SK-N-SH (cell line): ENCODE results near the gene SLX1A. TPM values are rescaled to one million over a fixed set of nuclear protein-coding genes. Genes with fewer than 3 reads are reported as not detected.
A peak's percentile ranks its signal among the peaks of the same experiment; 100 is the strongest.

Source experiments
- CTCF ChIA-PET: fragments of 300-600, 350-600 bp; formaldehyde crosslinking; extraction: SDS; loops from one replicate; lab custom pipeline; 2021; lab: Yijun Ruan, JAX
- POLR2A ChIA-PET: fragments of 350-600 bp; sonication (Branson Sonifier 250); formaldehyde crosslinking; extraction: SDS; loops from one replicate; lab custom pipeline; 2020; ENCODE audit warnings: antibody characterized with exemption, inconsistent platforms; lab: Yijun Ruan, JAX
- DNase-seq: peaks from one replicate; pipeline ENCODE4 v3.0.0; 2012
- H2AFZ ChIP-seq: fragments of 200-600 bp; sonication (generic); 2 replicates; pipeline ENCODE4 v1.8.1; 2016; ENCODE audit warnings: antibody characterized with exemption, mild to moderate bottlenecking, low read depth
- H3F3A ChIP-seq: fragments of 200-600 bp; sonication (generic); replicated peaks from 2 replicates; pipeline ENCODE3; 2016; ENCODE audit warnings: antibody characterized with exemption, mild to moderate bottlenecking; ENCODE audit not compliant: insufficient read depth
- H3K27ac ChIP-seq, 2 experiments: fragments of 200-500 bp in 1 of 2; fragments of 200-600 bp in 1 of 2; sonication (Bioruptor generic) in 1 of 2; sonication (generic), shearing (Covaris generic) in 1 of 2; 2 replicates each; pipeline versions ENCODE4 v1.5.1 to v1.6.1; 2014 to 2016; ENCODE audit warnings: low read depth in 2 of 2, inconsistent platforms in 1 of 2, low read length in 1 of 2, mild to moderate bottlenecking in 1 of 2, mixed read lengths in 1 of 2
- H3K27me3 ChIP-seq: fragments of 200-600 bp; sonication (generic), shearing (Covaris generic); 2 replicates; pipeline ENCODE4 v1.6.1; 2016; ENCODE audit warnings: mixed run types; ENCODE audit not compliant: insufficient read depth
- H3K36me3 ChIP-seq, 2 experiments: fragments of 200-500 bp in 1 of 2; fragments of 200-600 bp in 1 of 2; sonication (Bioruptor generic) in 1 of 2; sonication (generic) in 1 of 2; replicated peaks in 1 of 2; 2 replicates each; pipeline versions ENCODE3 to v1.5.1; 2014 to 2016; ENCODE audit warnings: low read length in 1 of 2, mild to moderate bottlenecking in 1 of 2; ENCODE audit not compliant: insufficient read depth in 2 of 2, control insufficient read depth in 1 of 2
- H3K4me1 ChIP-seq, 2 experiments: fragments of 200-500 bp in 1 of 2; fragments of 200-600 bp in 1 of 2; sonication (Bioruptor generic) in 1 of 2; sonication (generic), shearing (Covaris generic) in 1 of 2; 2 replicates each; pipeline versions ENCODE4 v1.5.1 to v1.6.1; 2014 to 2016; ENCODE audit warnings: low read depth in 1 of 2, low read length in 1 of 2, mixed run types in 1 of 2; ENCODE audit not compliant: insufficient read depth in 2 of 2, control insufficient read depth in 1 of 2
- H3K4me2 ChIP-seq: fragments of 200-600 bp; sonication (generic), shearing (Covaris generic); 2 replicates; pipeline ENCODE4 v1.6.1; 2017; ENCODE audit warnings: mixed run types
- H3K4me3 ChIP-seq, 2 experiments: fragments of 200-500 bp in 1 of 2; fragments of 200-600 bp in 1 of 2; sonication (Bioruptor generic) in 1 of 2; sonication (generic), shearing (Covaris generic) in 1 of 2; 2 replicates each; pipeline versions ENCODE4 v1.5.1 to v1.8.1; 2014 to 2016; ENCODE audit warnings: low read depth in 2 of 2, inconsistent platforms in 1 of 2, low read length in 1 of 2, mild to moderate bottlenecking in 1 of 2, mixed read lengths in 1 of 2, moderate library complexity in 1 of 2
- H3K79me2 ChIP-seq: fragments of 200-600 bp; sonication (generic); 2 replicates; pipeline ENCODE4 v1.8.1; 2017; ENCODE audit warnings: mild to moderate bottlenecking; ENCODE audit not compliant: insufficient read depth
- H3K9ac ChIP-seq: fragments of 200-600 bp; sonication (generic); 2 replicates; pipeline ENCODE4 v1.6.1; 2017; ENCODE audit warnings: mixed run types
- H3K9me2 ChIP-seq: fragments of 200-600 bp; sonication (generic); 2 replicates; pipeline ENCODE4 v1.6.1; 2017; ENCODE audit warnings: mixed run types
- H3K9me3 ChIP-seq: fragments of 200-600 bp; sonication (generic); 2 replicates; pipeline ENCODE4 v1.6.1; 2017; ENCODE audit warnings: mixed run types, mild to moderate bottlenecking, moderate library complexity
- H4K20me1 ChIP-seq: fragments of 200-600 bp; sonication (generic); 2 replicates; pipeline ENCODE4 v1.6.1; 2017; ENCODE audit warnings: mild to moderate bottlenecking, mixed run types; ENCODE audit not compliant: insufficient read depth
- CHD2 ChIP-seq: fragments of 150-350 bp; IDR thresholded peaks from 2 replicates; pipeline ENCODE4 v1.6.1; 2018; ENCODE audit warnings: low read length; ENCODE audit not compliant: partially characterized antibody
- CTCF ChIP-seq: fragments of 200-600 bp; sonication (generic); IDR thresholded peaks from 2 replicates; pipeline ENCODE4 v1.6.1; 2017; ENCODE audit warnings: antibody characterized with exemption, mild to moderate bottlenecking, moderate library complexity
- ELF1 ChIP-seq: IDR thresholded peaks from 2 replicates; pipeline ENCODE4 v1.4.0; 2012
- FOXJ3 ChIP-seq: sonication (generic); formaldehyde crosslinking; IDR thresholded peaks from 2 replicates; pipeline ENCODE4 v1.5.1; 2020; ENCODE audit warnings: mild to moderate bottlenecking, missing genetic modification reagents
- MXI1 ChIP-seq: IDR thresholded peaks from 2 replicates; pipeline ENCODE4 v1.6.1; 2012; ENCODE audit warnings: mild to moderate bottlenecking, low read depth, low read length, improper control_type of control experiment
- NFIC ChIP-seq: IDR thresholded peaks from 2 replicates; pipeline ENCODE4 v1.4.0; 2012; ENCODE audit warnings: borderline replicate concordance
- NRF1 ChIP-seq: IDR thresholded peaks from 2 replicates; pipeline ENCODE4 v1.6.1; 2012; ENCODE audit warnings: low read depth, mild to moderate bottlenecking, low read length
- POLR2AphosphoS5 ChIP-seq: IDR thresholded peaks from 2 replicates; pipeline ENCODE4 v1.6.1; 2012; ENCODE audit warnings: low read depth, low read length
- RAD21 ChIP-seq: IDR thresholded peaks from 2 replicates; pipeline ENCODE4 v1.6.1; 2012; ENCODE audit warnings: mild to moderate bottlenecking, low read length
- SIN3A ChIP-seq: IDR thresholded peaks from 2 replicates; pipeline ENCODE4 v1.6.1; 2012; ENCODE audit warnings: low read depth, mild to moderate bottlenecking, low read length, moderate library complexity, borderline replicate concordance
- TAF1 ChIP-seq: IDR thresholded peaks from 2 replicates; pipeline ENCODE4 v1.6.1; 2012; ENCODE audit warnings: low read depth, mild to moderate bottlenecking, low read length, moderate library complexity, borderline replicate concordance
- TCF12 ChIP-seq: IDR thresholded peaks from 2 replicates; pipeline ENCODE4 v1.4.0; 2012
- USF2 ChIP-seq: fragments of 150-350 bp; IDR thresholded peaks from 2 replicates; pipeline ENCODE4 v1.6.1; 2017; ENCODE audit warnings: antibody characterized with exemption, low read length, low read depth, borderline replicate concordance
- WGBS: methylation state at CpG from one replicate; pipeline ENCODE4 v1.1.6; 2017; ENCODE audit warnings: low lambda C conversion rate; 5-methylcytosine and 5-hydroxymethylcytosine counted together
- polyA plus RNA-seq, 3 experiments: library from polyadenylated mRNA; depleted of rRNA; stranded (reverse); fragments of >200 nt; gene quantifications; 2 replicates each; pipeline ENCODE4 v1.2.3, GENCODE V29; 2012
- TF ChIP-seq, protein P1 (sequence below): IDR thresholded peaks from 2 replicates; pipeline ENCODE4 v1.4.0; 2012; ENCODE audit warnings: low read depth, borderline replicate concordance
- TF ChIP-seq, protein P2 (sequence below): fragments of 150-350 bp; IDR thresholded peaks from 2 replicates; pipeline ENCODE4 v1.6.1; 2016; ENCODE audit warnings: mild to moderate bottlenecking, low read depth, low read length

Gene SLX1A
- polyA plus RNA-seq, 1 of the 3 experiments (the other 2 are of a cell fraction): 68.8 TPM

GRCh38 chr16:30184891-30185682 is 8.6 kb upstream of the SLX1A start:
- POLR2A ChIA-PET: no interaction called here
- Histone ChIP-seq H3K9ac (no peak overlapping the region), H3F3A (peaks cover 4% of the 10 kb centered on the region), H4K20me1 (no peaks in the 10 kb centered on the region)
- TF ChIP-seq USF2: no peak
- TF ChIP-seq NFIC: no peak
- no peak for TF ChIP-seq TAF1
- TF ChIP-seq RAD21: no peak
- TF ChIP-seq FOXJ3 (CRISPR knock-in tag): no peak
- TF ChIP-seq CHD2: no peak
- TF ChIP-seq, protein P1, sequence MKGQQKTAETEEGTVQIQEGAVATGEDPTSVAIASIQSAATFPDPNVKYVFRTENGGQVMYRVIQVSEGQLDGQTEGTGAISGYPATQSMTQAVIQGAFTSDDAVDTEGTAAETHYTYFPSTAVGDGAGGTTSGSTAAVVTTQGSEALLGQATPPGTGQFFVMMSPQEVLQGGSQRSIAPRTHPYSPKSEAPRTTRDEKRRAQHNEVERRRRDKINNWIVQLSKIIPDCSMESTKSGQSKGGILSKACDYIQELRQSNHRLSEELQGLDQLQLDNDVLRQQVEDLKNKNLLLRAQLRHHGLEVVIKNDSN: no peak
- no peak for TF ChIP-seq TCF12
- TF ChIP-seq CTCF: no peak
- TF ChIP-seq, protein P2, sequence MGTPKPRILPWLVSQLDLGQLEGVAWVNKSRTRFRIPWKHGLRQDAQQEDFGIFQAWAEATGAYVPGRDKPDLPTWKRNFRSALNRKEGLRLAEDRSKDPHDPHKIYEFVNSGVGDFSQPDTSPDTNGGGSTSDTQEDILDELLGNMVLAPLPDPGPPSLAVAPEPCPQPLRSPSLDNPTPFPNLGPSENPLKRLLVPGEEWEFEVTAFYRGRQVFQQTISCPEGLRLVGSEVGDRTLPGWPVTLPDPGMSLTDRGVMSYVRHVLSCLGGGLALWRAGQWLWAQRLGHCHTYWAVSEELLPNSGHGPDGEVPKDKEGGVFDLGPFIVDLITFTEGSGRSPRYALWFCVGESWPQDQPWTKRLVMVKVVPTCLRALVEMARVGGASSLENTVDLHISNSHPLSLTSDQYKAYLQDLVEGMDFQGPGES: no peak
- no peak for TF ChIP-seq ELF1
- no peak for TF ChIP-seq POLR2AphosphoS5
- no peak for TF ChIP-seq NRF1
- TF ChIP-seq MXI1: no peak
- TF ChIP-seq SIN3A: no peak
- TF ChIP-seq, all 33 proteins: peak for 0
- DNase-seq: peak; percentile 40
- Histone ChIP-seq H2AFZ (no peak overlapping the region), H3K4me3 (no peak overlapping the region; a peak in 1 of 4 replicates), H3K27me3 (no peaks in the 10 kb centered on the region), H3K27ac (peak overlapping the region in 1 of 2 experiments; percentile 16; a peak in 1 of 4 replicates), H3K79me2 (no peaks in the 10 kb centered on the region), H3K4me1 (peaks cover 0 to 25% of the 10 kb centered on the region in 2 experiments; a peak in 1 of 4 replicates), H3K9me3 (no peaks in the 10 kb centered on the region), H3K4me2 (no peak overlapping the region), H3K9me2 (no peaks in the 10 kb centered on the region), H3K36me3 (peaks cover 0 to 6% of the 10 kb centered on the region in 2 experiments)
- CTCF ChIA-PET: interaction anchor here (1.3 to 6.0 kb wide), 3 partner anchors 47 to 92 kb away, joined by 3 to 33 read pairs (median 5); partner anchors contain the start of genes TBX6 and YPEL3
- 89% methylated on average over 9 of the region's 13 CpGs for WGBS
